Liver (tissue), 9 donors: Measurements from ENCODE around the gene MAP1LC3B2. TPM values are rescaled to one million over a fixed set of nuclear protein-coding genes. Genes with fewer than 3 reads are reported as not detected.
A peak's percentile ranks its signal among the peaks of the same experiment; 100 is the strongest.

Source experiments
- DNase-seq: peaks from one replicate; pipeline ENCODE4 v3.0.0-alpha.2; 2017; ENCODE audit warnings: low spot score
- H3K27ac ChIP-seq, 2 donors: one replicate each; pipeline ENCODE4 v1.7.0; 2013; ENCODE audit warnings: inconsistent platforms in 2 of 2, low read length in 2 of 2, control low read depth in 1 of 2, low read depth in 1 of 2, mild to moderate bottlenecking in 1 of 2
- H3K27me3 ChIP-seq, 4 donors: one replicate each; pipeline versions ENCODE4 v1.6.1 to v1.7.0; 2013; ENCODE audit warnings: low read length in 3 of 4, inconsistent platforms in 1 of 4, mild to moderate bottlenecking in 1 of 4, moderate library complexity in 1 of 4; ENCODE audit not compliant: control insufficient read depth in 4 of 4, insufficient read depth in 4 of 4
- H3K36me3 ChIP-seq, 4 donors: one replicate each; pipeline versions ENCODE4 v1.6.1 to v1.7.0; 2013; ENCODE audit warnings: low read length in 3 of 4, mild to moderate bottlenecking in 3 of 4, low read depth in 1 of 4, moderate library complexity in 1 of 4; ENCODE audit not compliant: control insufficient read depth in 4 of 4, insufficient read depth in 3 of 4
- H3K4me1 ChIP-seq, 4 donors: one replicate each; pipeline versions ENCODE4 v1.6.1 to v1.7.0; 2013; ENCODE audit warnings: low read length in 3 of 4, mild to moderate bottlenecking in 3 of 4, moderate library complexity in 1 of 4; ENCODE audit not compliant: control insufficient read depth in 4 of 4, insufficient read depth in 4 of 4
- H3K4me3 ChIP-seq, 3 donors: one replicate each; pipeline versions ENCODE4 v1.6.1 to v1.7.0; 2013; ENCODE audit warnings: low read length in 3 of 3, control low read depth in 1 of 3, low read depth in 1 of 3, mild to moderate bottlenecking in 1 of 3
- H3K9ac ChIP-seq, 2 donors: one replicate each; pipeline ENCODE4 v1.7.0; 2013; ENCODE audit warnings: low read length in 2 of 2, mild to moderate bottlenecking in 2 of 2, moderate library complexity in 2 of 2, control low read depth in 1 of 2, low read depth in 1 of 2
- H3K9me3 ChIP-seq, 4 donors: one replicate each; pipeline versions ENCODE4 v1.6.1 to v1.7.0; 2013; ENCODE audit warnings: low read length in 3 of 4; ENCODE audit not compliant: control insufficient read depth in 4 of 4
- EGR1 ChIP-seq, 2 donors: IDR thresholded peaks; 2 replicates each; pipeline ENCODE4 v1.6.1; 2016 to 2018; ENCODE audit warnings: antibody characterized with exemption in 2 of 2, low read depth in 2 of 2
- GABPA ChIP-seq, 2 donors: IDR thresholded peaks in 1 of 2; conservative IDR thresholded peaks in 1 of 2; 2 replicates each; pipeline ENCODE4 v1.6.1; 2016; ENCODE audit warnings: antibody characterized with exemption in 2 of 2, mild to moderate bottlenecking in 1 of 2, moderate library complexity in 1 of 2
- HNF4A ChIP-seq, 2 donors: conservative IDR thresholded peaks; 2 replicates each; pipeline ENCODE4 v1.6.1; 2016; ENCODE audit warnings: antibody characterized with exemption in 2 of 2, mild to moderate bottlenecking in 2 of 2
- HNF4G ChIP-seq: IDR thresholded peaks from 2 replicates; pipeline ENCODE4 v1.6.1; 2016; ENCODE audit warnings: antibody characterized with exemption
- JUND ChIP-seq, 2 donors: IDR thresholded peaks; 2 replicates each; pipeline ENCODE4 v1.6.1; 2016; ENCODE audit warnings: antibody characterized with exemption in 2 of 2
- NR2F2 ChIP-seq: IDR thresholded peaks from 2 replicates; pipeline ENCODE4 v1.6.1; 2016; ENCODE audit warnings: antibody characterized with exemption
- RAD21 ChIP-seq, 2 donors: IDR thresholded peaks; 2 replicates each; pipeline ENCODE4 v1.6.1; 2016; ENCODE audit warnings: antibody characterized with exemption in 2 of 2, mild to moderate bottlenecking in 2 of 2
- RXRA ChIP-seq, 2 donors: IDR thresholded peaks; 2 replicates each; pipeline ENCODE4 v1.6.1; 2017 to 2018; ENCODE audit warnings: antibody characterized with exemption in 2 of 2, mild to moderate bottlenecking in 1 of 2
- SP1 ChIP-seq: IDR thresholded peaks from 2 replicates; pipeline ENCODE4 v1.6.1; 2018; ENCODE audit warnings: antibody characterized with exemption, mild to moderate bottlenecking
- TAF1 ChIP-seq: conservative IDR thresholded peaks from 2 replicates; pipeline ENCODE4 v1.6.1; 2016; ENCODE audit warnings: antibody characterized with exemption, mild to moderate bottlenecking
- YY1 ChIP-seq: IDR thresholded peaks from 2 replicates; pipeline ENCODE4 v1.6.1; 2016; ENCODE audit warnings: antibody characterized with exemption, mild to moderate bottlenecking
- WGBS: extraction: QIAGEN DNeasy Blood & Tissue Kit; methylation state at CpG from one replicate; pipeline ENCODE4 v1.1.7; 2013; 5-methylcytosine and 5-hydroxymethylcytosine counted together
- polyA plus RNA-seq, 2 donors: library from polyadenylated mRNA; stranded (reverse) in 1 of 2; unstranded in 1 of 2; fragments of 200-250 nt in 1 of 2; fragments of >200 nt in 1 of 2; fragmentation: Nextera tagmentation in 1 of 2; extraction: Ambion mirVana in 1 of 2; gene quantifications; one replicate each; pipeline versions ENCODE4 v1.2.1 to v1.2.3, GENCODE V29; 2013 to 2015
- total RNA-seq, 2 donors: library from RNA; depleted of rRNA; stranded (reverse); fragments of >200 nt; gene quantifications; one replicate each; pipeline ENCODE4 v1.2.3, GENCODE V29; 2014
- TF ChIP-seq, protein P1 (sequence below): IDR thresholded peaks from 2 replicates; pipeline ENCODE4 v1.6.1; 2016; ENCODE audit warnings: antibody characterized with exemption, mild to moderate bottlenecking
- TF ChIP-seq, protein P2 (sequence below): fragments of 150-350 bp; IDR thresholded peaks from 2 replicates; pipeline ENCODE4 v1.5.1; 2017; ENCODE audit warnings: improper control_type of control experiment, low read depth, low read length; ENCODE audit not compliant: missing input control
- TF ChIP-seq, protein P3 (sequence below): IDR thresholded peaks from 2 replicates; pipeline ENCODE4 v1.6.1; 2016; ENCODE audit warnings: antibody characterized with exemption
- TF ChIP-seq, protein P4 (sequence below): IDR thresholded peaks from 2 replicates; pipeline ENCODE4 v1.6.1; 2016; ENCODE audit warnings: antibody characterized with exemption
- donor health status: healthy.
- donor health status: healthy.
- donor health status: healthy.
- donor health status: healthy.
- donor health status: healthy.

Gene MAP1LC3B2
- total and polyA plus RNA-seq, 4 donors, result 1.3 to 7.7 TPM; not detected in 2

DNA sequence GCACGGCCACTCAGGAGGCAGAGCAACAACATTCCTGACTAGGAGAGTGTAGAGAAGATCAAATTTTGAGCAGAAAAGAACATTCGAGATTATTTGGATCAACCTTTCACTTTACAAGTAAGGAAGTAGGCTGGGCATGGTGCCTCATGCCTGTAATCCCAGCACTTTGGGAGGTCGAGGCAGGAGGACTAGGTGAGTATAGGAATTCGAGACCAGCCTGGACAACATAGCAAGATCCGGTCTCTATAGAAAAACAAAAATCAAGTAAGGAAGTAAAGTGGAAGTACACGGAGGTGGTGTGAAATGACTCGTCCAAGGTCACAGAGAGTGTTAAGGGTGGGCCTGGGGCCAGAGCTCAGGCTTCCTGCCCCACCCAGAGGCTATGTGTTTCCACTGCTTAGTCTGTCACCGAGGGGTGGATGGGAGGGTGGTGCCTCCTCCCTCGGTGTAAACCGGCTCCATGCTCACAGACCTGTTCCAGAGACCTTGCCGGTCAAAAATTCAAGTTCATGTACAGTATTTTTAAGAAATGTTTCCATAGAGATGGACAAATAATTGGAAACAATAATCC, 51.9 kb downstream of the MAP1LC3B2 start:
- H3K27ac ChIP-seq, result no peak overlapping the region
- H3K27me3 ChIP-seq, result no peaks in the 10 kb centered on the region
- no peaks in the 10 kb centered on the region for H3K36me3 ChIP-seq
- no peak overlapping the region for H3K9ac ChIP-seq
- no peak overlapping the region for H3K4me3 ChIP-seq
- WGBS, result 70% methylated on average over 11 of the region's 11 CpGs
- no peak for DNase-seq
- peaks cover 0 to 4% (median 2%) of the 10 kb centered on the region in 4 donors for H3K4me1 ChIP-seq
- H3K9me3 ChIP-seq, result no peaks in the 10 kb centered on the region
- TF ChIP-seq RAD21 (IDR thresholded peaks at IDR 0.05) (no peak), NR2F2 (peak; percentile 57)
- TF ChIP-seq, protein P1, sequence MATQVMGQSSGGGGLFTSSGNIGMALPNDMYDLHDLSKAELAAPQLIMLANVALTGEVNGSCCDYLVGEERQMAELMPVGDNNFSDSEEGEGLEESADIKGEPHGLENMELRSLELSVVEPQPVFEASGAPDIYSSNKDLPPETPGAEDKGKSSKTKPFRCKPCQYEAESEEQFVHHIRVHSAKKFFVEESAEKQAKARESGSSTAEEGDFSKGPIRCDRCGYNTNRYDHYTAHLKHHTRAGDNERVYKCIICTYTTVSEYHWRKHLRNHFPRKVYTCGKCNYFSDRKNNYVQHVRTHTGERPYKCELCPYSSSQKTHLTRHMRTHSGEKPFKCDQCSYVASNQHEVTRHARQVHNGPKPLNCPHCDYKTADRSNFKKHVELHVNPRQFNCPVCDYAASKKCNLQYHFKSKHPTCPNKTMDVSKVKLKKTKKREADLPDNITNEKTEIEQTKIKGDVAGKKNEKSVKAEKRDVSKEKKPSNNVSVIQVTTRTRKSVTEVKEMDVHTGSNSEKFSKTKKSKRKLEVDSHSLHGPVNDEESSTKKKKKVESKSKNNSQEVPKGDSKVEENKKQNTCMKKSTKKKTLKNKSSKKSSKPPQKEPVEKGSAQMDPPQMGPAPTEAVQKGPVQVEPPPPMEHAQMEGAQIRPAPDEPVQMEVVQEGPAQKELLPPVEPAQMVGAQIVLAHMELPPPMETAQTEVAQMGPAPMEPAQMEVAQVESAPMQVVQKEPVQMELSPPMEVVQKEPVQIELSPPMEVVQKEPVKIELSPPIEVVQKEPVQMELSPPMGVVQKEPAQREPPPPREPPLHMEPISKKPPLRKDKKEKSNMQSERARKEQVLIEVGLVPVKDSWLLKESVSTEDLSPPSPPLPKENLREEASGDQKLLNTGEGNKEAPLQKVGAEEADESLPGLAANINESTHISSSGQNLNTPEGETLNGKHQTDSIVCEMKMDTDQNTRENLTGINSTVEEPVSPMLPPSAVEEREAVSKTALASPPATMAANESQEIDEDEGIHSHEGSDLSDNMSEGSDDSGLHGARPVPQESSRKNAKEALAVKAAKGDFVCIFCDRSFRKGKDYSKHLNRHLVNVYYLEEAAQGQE, result no peak

DNA sequence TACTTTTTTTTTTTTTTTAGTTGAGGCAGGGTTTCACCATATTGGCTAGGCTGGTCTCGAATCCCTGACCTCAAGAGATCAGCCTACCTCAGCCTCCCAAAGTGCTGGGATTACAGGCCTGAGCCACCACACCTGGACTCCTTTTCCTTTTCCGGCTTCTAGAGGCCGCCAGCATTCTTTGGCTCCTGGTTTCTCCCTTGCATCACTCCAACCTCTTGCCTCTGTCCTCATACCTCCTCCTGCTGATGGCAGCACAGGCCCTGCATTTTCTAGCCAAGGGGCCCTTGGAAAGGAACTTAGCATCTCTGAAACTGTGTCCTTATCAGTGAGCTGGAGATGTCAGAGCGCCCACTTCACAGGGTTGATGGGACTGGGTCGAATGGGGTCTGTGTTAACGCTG, 53.3 kb downstream of the MAP1LC3B2 start:
- TF ChIP-seq, protein P2, sequence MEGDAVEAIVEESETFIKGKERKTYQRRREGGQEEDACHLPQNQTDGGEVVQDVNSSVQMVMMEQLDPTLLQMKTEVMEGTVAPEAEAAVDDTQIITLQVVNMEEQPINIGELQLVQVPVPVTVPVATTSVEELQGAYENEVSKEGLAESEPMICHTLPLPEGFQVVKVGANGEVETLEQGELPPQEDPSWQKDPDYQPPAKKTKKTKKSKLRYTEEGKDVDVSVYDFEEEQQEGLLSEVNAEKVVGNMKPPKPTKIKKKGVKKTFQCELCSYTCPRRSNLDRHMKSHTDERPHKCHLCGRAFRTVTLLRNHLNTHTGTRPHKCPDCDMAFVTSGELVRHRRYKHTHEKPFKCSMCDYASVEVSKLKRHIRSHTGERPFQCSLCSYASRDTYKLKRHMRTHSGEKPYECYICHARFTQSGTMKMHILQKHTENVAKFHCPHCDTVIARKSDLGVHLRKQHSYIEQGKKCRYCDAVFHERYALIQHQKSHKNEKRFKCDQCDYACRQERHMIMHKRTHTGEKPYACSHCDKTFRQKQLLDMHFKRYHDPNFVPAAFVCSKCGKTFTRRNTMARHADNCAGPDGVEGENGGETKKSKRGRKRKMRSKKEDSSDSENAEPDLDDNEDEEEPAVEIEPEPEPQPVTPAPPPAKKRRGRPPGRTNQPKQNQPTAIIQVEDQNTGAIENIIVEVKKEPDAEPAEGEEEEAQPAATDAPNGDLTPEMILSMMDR, result no peak
- TF ChIP-seq RXRA (IDR thresholded peaks at IDR 0.05) (no peak), NR2F2 (no peak), SP1 (no peak), EGR1 (IDR thresholded peaks at IDR 0.05; ENCODE audit: low read depth in 2 of 2) (no peak), YY1 (no peak), HNF4A (conservative IDR thresholded peaks at IDR 0.05) (no peak), TAF1 (no peak), HNF4G (no peak), GABPA (IDR thresholded peaks at IDR 0.05 in 1 of 2, conservative IDR thresholded peaks at IDR 0.05 in 1 of 2) (no peak), RAD21 (IDR thresholded peaks at IDR 0.05) (no peak), JUND (IDR thresholded peaks at IDR 0.05) (no peak)
- TF ChIP-seq, protein P3, sequence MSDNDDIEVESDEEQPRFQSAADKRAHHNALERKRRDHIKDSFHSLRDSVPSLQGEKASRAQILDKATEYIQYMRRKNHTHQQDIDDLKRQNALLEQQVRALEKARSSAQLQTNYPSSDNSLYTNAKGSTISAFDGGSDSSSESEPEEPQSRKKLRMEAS, result no peak
- TF ChIP-seq, protein P4, sequence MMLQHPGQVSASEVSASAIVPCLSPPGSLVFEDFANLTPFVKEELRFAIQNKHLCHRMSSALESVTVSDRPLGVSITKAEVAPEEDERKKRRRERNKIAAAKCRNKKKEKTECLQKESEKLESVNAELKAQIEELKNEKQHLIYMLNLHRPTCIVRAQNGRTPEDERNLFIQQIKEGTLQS, result no peak
- no peaks in the 10 kb centered on the region for H3K27me3 ChIP-seq
- H3K4me3 ChIP-seq, result no peak overlapping the region
- no peak for DNase-seq
- no peak overlapping the region for H3K9ac ChIP-seq
- WGBS, result 85% methylated on average over 6 of the region's 6 CpGs
- no peaks in the 10 kb centered on the region for H3K9me3 ChIP-seq
- no peak overlapping the region for H3K27ac ChIP-seq
- H3K4me1 ChIP-seq, result peaks cover 0 to 4% (median 2%) of the 10 kb centered on the region in 4 donors
- H3K36me3 ChIP-seq, result no peaks in the 10 kb centered on the region
